Fibroblast of skin of left biceps (primary cell): ENCODE data around the gene KLHL29.

Source experiments
- DNase-seq, 2 experiments: peaks; one replicate each; pipeline ENCODE4 v3.0.0-alpha.2; 2013; ENCODE audit warnings: low read depth in 2 of 2

Gene KLHL29

DNA sequence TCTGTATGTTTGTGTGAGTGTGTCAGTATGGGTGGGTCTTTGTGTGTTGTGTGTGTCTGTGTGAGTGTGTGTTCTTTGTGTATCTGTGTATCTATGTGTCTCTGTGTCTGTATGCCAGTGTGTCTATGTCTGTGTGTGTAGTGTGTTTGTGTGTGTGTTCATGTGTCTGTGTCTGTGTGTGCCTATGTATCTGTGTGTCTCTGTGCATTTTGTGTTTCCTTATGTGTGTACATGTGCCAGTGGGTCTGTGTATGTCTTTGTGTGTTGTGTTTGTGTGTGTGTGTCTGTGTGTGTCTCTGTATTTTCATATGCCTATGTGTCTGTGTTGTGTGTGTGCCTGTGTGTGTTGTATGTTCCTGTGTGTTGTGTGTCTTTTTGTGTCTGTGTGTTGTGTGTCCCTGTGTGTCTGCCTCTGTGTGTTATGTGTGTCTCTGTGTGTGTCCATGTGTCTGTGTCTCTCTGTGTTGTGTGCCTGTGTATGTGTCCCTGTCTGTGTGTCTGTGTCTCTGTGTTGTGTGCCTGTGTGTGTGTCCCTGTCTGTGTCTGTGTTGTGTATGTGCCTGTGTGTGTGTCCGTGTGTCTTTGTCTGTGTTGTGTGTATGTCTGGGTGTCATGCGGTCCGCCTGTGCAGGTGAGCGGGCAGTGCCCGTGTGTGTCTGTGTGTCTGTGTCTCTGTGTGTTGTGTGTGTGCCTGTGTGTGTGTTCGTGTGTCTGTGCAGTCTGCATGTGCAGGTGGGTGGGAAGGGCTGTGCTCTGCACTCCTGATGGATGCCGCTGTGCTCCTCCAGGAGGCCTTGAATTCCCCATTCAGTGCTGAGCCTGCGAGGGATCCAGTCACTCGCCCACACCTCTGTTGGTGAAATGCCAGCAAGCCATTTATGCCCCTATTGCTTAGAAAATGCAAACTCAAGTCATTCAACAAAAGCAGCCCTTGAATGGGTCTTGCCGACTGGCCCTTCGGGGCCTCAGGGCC is 37.4 kb downstream of the KLHL29 start:
- DNase-seq = no peak

- DNase-seq = no peak
Measured at GRCh38 chr2:23423062-23423872, 38.3 kb downstream of the KLHL29 start.

DNA sequence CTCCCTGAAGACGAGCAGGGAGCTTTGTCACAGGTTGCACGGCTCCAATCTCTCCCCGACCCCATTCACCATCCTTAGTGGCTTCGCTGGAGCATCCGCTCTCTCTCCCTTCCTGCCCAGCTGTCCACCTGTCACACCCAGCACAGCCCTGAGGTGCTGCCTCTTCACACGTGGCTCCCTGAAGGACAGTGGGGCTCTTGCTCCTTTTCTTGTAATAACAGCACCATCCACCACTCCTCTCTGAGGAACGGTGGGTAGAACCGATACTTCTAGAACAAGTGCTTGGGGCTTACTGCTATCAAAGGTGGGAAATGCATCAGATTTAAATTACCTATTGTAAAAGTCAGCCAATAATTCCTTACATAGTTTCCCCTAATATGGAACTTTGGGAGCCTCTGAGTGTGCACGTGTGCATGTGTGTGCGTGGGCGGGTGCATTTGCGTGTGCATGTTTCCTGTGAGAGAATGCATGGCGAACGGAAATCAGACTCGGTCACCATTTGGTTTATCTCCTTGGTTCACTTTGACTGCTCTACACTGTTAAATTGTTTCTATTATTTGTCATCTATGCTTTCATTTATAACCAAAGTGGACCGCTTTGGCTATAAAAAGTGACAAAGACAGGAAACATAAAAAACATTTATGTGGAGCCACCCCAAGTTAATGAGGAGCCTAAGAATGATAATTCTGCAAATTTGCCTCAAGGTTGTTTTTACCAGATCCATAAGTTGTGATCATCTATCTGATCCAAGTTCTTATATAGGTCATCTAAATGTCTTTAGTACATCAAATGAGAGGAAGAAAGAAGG is 39.1 kb downstream of the KLHL29 start:
- no peak for DNase-seq

DNA sequence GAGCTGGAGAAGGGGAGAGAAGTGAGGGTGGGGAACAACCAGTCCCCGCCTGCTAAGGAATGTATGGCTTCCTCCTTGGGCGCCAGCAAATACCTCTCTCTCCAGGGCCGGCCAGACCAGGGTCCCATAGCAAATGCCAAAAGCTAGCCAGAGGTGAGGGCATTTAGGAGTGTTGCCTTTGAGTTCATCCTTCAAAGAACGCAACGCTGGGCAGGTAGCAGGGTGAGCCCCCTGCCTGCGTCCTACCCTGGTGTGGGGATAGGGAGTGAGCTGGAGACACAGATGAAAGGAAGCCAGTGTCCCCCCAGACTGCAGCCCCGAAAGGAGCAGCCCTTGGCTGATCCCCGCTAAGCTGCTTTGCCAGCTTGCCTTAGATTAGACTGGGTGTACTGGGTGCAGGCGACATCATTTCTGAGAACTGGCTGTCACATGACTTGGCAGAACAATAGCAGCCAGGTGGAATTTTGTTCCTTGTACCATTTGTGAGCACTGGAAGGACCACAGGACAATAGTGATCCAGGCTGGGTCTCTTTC is 40.4 kb downstream of the KLHL29 start:
- DNase-seq = no peak

- DNase-seq = no peak
Measured at GRCh38 chr2:23425885-23426262, 40.9 kb downstream of the KLHL29 start.

DNA sequence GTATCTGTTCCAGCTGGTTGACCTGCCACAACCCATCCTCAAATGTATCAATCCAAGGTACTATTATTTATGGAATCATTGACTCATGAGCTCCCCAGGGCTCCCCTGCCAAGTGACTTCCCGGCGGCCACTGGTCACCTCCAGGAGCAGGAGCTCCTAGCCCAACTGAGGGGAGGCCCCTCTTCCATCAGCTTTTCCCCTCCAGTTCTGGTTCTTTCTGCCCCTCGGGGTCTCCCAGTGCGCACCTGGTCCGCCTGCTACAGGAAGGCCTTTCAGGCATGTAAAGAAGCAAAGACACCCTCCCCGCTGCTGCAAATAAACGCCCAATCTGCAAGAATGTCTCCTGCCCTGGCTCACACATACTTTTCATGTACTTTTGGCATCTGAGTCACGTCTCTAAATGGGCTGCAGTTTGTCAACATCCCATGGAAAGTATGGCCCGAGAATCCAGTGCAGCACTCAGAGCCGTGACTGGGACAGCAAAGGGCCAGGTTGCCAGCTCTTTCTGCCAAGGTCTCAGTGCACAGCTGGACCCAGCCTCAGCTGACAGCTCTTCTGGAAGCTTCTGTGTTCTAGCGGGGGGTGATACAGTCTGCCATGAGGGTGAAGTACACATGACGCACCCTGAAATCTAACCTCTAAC is 41.4 kb downstream of the KLHL29 start:
- no peak for DNase-seq

GRCh38 chr2:23427350-23427749 is 42.4 kb downstream of the KLHL29 start:
- no peak for DNase-seq

- DNase-seq = no peak
Measured at GRCh38 chr2:23427976-23428375, 43.0 kb downstream of the KLHL29 start.

DNA sequence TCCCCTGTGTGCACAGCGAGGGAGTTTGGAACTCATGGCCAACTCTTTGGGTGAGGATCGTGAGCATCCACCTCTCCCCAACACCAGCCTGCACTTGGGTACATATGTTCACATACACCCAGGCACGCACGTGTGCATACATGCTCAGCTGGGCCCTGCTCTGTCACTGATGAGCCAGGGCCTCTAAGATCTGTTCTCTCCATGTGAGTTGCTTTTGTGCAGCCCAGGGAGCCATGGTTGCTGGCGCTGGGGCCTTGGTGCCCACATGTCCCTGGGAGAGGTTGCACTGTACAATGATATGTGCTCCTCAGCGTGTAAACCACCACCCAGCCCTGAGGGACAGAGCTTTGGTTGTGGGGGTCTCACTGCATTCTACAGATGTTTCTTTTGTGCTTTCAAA is 44.1 kb downstream of the KLHL29 start:
- DNase-seq = no peak

- peak; percentile 77 to 80 for DNase-seq
Measured at GRCh38 chr2:23430263-23430662, 45.3 kb downstream of the KLHL29 start.

DNA sequence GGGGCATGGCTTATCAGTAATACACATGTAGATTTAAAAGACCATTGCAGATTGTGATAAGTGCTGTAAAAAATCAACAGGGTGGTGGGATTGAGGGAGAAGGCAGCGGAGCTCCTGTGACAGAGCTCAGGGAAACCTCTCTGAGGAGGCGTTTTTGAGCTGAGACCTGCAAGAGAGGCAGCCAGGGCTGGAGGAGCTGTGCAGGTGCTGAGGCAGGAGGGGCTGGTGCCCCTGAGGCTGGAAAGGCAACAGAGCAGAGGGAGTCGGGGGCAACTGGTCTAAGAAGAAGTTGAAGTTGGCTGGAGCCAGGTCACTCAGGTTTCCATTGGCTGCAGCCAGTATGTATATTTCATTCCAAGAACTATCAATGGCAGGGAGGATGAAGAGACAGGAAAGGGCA is 47.6 kb downstream of the KLHL29 start:
- DNase-seq = no peak

DNA sequence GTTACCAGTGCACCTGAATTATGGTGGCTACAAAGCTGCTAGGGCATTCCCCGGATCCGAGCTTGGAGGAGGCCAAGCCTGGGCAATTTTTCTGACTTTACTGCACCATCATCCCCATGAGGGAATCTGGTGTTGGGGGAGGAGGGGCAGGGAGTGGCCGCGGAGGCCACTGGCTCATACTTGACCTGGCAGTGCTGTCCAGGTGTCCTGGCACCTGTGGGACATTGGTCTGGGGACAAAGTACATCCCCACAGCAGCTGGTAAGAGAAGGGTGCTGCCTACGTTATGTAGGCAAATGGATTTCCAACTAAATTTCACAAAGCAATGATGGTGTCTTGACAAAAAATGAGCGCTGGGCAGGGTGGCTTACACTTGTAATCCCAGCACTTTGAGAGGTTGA is 48.3 kb downstream of the KLHL29 start:
- no peak for DNase-seq

DNA sequence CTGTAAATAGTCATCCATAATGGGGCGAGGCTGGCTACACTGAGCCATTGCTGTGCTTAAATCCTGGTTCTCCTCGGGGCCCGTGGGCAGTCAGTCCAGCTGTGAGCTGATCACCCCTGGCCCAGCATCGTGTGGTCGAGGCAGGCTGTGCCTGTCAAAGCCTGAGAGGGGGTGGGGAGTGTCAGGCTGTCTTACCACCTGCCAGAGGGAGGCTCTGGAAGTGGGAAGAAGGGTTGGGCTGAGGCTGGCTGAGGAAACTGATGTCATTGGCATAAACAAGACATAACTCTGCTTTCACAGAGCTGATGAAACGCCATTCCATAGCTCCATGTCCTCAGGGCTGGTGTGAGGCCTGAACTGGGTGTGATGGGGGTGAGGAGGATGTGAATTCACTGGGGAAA is 49.7 kb downstream of the KLHL29 start:
- no peak for DNase-seq

GRCh38 chr2:23435250-23436035 is 50.5 kb downstream of the KLHL29 start:
- no peak for DNase-seq

DNA sequence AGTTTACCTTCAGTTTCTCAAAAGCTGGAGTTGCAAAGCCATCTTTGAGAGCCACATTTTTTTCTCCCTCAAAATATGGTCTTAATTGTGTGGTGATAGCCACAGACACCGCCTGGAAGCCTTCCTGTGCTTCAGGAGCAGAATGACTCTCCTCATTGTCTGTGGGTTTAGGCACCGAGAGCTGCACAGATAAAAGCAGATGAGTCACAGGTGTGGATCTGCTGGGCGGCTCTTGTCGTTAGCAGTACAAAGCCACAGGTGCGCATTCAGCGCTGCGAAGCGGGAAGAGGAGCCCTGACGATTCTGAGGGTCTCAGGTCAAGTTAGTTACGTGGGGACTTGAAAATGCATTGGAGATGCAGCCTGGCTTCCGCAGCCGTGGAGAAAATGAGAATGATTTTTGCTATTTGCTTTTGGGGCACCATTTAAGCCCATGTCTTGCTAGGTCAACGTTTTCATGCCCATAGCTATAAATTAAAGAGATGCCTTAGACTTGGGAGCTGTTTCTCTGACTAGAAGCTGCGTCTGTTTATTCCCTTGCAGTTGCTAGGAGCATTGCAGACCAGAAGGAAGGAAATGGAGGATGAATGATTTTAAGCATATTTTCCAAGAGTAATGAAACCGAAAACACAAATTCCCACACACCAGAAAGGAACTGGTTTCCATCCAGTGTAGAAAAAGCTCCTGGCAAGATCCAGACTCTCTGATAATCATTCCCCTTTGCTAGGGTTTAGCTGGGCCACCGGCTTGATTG is 51.5 kb downstream of the KLHL29 start:
- peak in 1 of 2 experiments; percentile 35 for DNase-seq

DNA sequence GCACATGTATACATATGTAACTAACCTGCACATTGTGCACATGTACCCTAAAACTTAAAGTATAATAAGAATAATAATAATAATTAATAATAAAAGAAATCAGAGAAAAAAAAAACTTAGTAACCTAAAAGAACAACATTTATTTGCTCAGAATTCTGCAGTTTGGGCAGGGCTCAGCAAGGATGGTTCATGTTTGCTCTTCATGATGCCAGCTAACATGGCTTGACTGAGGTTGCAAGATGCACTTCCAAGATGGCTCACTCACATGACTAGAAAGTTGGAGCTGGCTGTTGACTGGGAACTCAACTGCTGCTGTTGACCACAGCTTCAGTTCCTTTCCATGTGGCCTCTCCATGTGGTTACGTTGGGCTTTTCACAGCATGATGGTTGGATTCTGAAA is 56.4 kb downstream of the KLHL29 start:
- no peak for DNase-seq

DNA sequence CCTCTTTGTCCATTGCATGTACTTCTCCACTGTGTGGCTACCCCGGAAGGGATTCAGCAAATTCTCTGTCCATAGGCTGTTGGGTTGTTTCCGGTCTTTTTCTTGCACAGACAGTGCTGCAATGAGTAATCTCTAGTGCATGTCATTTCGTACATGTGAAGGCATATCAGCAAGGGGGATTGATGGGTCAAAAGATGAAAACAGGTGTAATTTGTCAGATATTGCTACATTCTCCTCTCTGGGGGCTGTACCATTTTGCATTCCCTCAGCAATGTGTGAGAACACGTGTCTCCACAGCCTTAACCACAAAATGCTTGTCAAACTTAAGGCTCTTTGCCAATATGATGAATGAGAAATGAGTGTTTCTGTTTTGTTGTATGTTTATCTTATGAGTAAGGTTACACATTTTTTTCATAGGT is 60.5 kb downstream of the KLHL29 start:
- DNase-seq = peak; percentile 54 to 58

GRCh38 chr2:23446916-23447315 is 61.9 kb downstream of the KLHL29 start:
- DNase-seq = no peak

GRCh38 chr2:23447405-23447804 is 62.4 kb downstream of the KLHL29 start:
- no peak for DNase-seq

DNA sequence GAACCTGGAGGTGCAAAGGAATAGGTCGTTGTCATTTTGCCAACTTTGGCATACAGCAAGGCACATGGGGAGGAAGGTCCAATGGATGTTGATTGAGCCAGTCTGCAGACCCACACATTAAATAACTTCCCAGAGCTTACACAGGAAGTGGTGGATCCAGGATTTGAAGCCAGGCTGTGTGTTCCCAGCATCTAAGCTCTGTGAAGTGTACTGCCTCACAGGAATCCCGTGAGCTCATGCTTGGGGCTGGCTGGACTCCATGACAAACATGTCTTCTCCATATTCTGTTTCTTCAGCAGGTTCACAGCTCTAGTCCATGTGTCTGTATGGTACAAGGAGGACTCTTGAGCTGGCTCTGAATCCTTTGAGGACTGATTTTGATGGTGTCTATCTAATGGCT is 63.9 kb downstream of the KLHL29 start:
- DNase-seq = no peak
